Nephron (organoid): ENCODE measurements around the gene RPS27L.

Source experiments
- H3K27ac Mint-ChIP-seq, 3 experiments: 2 replicates each; pipeline ENCODE4 v1.8.0; 2020; ENCODE audit warnings: mixed read lengths in 3 of 3, mild to moderate bottlenecking in 2 of 3, moderate library complexity in 1 of 3
- H3K27me3 Mint-ChIP-seq: 2 replicates; pipeline ENCODE4 v1.8.0; 2021; ENCODE audit warnings: low read depth, mild to moderate bottlenecking, moderate library complexity, mixed read lengths
- H3K36me3 Mint-ChIP-seq: 2 replicates; pipeline ENCODE4 v1.8.0; 2020; ENCODE audit warnings: low read depth, mixed read lengths
- H3K4me1 Mint-ChIP-seq: 2 replicates; pipeline ENCODE4 v1.8.0; 2020; ENCODE audit warnings: mixed read lengths
- H3K4me3 Mint-ChIP-seq, 3 experiments: 2 replicates each; pipeline ENCODE4 v1.8.0; 2020; ENCODE audit warnings: mild to moderate bottlenecking in 3 of 3, mixed read lengths in 3 of 3, moderate library complexity in 2 of 3
- H3K9me3 Mint-ChIP-seq: 2 replicates; pipeline ENCODE4 v1.8.0; 2020; ENCODE audit warnings: mixed read lengths
- TF ChIP-seq, protein P1 (sequence below), 3 experiments: fragments of 200-600 bp; sonication (generic); IDR thresholded peaks; one replicate each; pipeline ENCODE4 v1.5.0; 2021; ENCODE audit warnings: antibody characterized with exemption in 3 of 3; ENCODE audit not compliant: unreplicated experiment in 3 of 3

Gene RPS27L

DNA sequence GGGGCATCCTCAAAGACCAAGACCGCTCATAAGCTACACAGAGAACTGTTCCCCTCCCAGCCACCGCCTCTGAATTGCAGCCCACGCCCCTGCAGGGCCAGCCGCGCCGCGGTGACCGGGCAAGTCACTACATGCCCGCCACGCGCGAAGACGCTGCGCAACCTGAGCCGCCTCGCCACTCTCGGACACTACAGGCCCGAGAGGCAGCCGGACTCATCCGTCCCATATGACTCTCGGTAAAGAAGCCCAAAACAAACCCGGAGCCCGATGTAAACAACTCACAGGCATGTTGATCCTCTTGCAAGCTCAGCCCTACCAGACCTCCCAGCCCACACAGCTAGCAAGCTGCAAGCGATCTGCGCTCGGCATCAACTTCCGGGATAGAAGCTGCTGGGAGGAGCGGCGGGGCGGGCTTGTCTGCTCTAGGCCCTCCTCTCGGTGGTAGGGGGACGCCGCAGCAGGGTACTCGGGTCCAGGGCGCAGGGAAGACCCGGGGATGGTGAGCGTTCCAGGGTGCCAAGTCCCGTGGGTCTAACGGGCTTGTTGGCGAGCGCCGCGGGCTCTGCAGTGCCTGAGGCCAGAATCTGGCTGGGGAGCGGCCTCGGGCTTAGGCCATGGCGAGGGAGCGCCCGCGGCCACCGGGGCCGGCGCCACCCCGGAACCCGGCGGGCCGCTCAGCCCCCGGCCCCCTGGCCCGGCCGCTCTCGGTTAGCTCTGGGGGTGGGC lies at the start of gene RPS27L:
RPS27L (minus strand) TSS at position 360 of the 726 bp plus-strand sequence; CDS start at position 288, 72 bp downstream.
- Mint-ChIP-seq H3K36me3 (peaks cover 19% of the 10 kb centered on the region), H3K27ac (peak within 1 kb of the TSS; percentile 97 to 100 (median 99)), H3K9me3 (no peaks in the 10 kb centered on the region), H3K4me3 (peak within 1 kb of the TSS; percentile 97 to 98 (median 98)), H3K4me1 (peaks cover 5% of the 10 kb centered on the region), H3K27me3 (no peaks in the 10 kb centered on the region)
- TF ChIP-seq, protein P1, sequence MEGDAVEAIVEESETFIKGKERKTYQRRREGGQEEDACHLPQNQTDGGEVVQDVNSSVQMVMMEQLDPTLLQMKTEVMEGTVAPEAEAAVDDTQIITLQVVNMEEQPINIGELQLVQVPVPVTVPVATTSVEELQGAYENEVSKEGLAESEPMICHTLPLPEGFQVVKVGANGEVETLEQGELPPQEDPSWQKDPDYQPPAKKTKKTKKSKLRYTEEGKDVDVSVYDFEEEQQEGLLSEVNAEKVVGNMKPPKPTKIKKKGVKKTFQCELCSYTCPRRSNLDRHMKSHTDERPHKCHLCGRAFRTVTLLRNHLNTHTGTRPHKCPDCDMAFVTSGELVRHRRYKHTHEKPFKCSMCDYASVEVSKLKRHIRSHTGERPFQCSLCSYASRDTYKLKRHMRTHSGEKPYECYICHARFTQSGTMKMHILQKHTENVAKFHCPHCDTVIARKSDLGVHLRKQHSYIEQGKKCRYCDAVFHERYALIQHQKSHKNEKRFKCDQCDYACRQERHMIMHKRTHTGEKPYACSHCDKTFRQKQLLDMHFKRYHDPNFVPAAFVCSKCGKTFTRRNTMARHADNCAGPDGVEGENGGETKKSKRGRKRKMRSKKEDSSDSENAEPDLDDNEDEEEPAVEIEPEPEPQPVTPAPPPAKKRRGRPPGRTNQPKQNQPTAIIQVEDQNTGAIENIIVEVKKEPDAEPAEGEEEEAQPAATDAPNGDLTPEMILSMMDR (IDR thresholded peaks at IDR 0.05; ENCODE audit: unreplicated experiment in 3 of 3): no peak

- peak overlapping the region in 2 of 3 experiments; percentile 18 to 63 for H3K27ac Mint-ChIP-seq
- TF ChIP-seq, protein P1 (IDR thresholded peaks at IDR 0.05; ENCODE audit: unreplicated experiment in 3 of 3): no peak
- no peaks in the 10 kb centered on the region for H3K9me3 Mint-ChIP-seq
- H3K4me3 Mint-ChIP-seq: no peak overlapping the region
- H3K27me3 Mint-ChIP-seq: no peaks in the 10 kb centered on the region
- peaks cover 9% of the 10 kb centered on the region for H3K36me3 Mint-ChIP-seq
- H3K4me1 Mint-ChIP-seq: peaks cover 40% of the 10 kb centered on the region
Measured at GRCh38 chr15:63206079-63206478, 48.8 kb upstream of the RPS27L start.

DNA sequence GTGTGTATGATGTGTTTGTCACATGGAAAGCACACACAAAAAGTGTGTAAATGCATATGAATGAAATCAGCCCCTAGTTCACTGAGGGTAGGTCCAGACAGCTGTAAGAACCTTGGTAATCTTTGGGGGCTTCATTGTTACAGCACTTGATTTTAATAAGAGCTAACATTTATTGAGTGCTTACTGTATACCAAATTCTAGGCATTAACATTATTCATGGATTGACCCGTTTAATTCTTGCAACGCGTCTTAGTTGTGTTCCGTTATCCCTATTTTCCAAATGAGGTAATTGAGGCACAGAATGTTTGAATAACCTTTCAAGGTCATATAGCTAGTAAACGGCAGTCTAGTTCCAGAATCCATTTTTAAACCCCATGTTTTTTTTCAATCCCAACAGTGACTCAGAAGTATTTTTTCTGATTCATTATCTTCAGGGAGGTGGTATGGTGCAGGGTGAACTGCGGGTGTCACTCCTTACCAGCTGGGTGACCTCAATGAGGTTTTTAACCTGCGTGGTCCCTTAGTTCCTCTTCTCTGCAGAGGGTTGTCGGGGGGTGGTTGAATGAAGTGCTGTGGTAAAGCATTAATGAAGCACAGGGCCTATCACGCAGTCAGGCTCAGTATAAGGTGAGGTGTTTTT lies 46.3 kb upstream of the RPS27L start:
- H3K36me3 Mint-ChIP-seq: peaks cover 15% of the 10 kb centered on the region
- no peaks in the 10 kb centered on the region for H3K27me3 Mint-ChIP-seq
- no peak overlapping the region for H3K4me3 Mint-ChIP-seq
- H3K9me3 Mint-ChIP-seq: no peaks in the 10 kb centered on the region
- no peak overlapping the region for H3K27ac Mint-ChIP-seq
- H3K4me1 Mint-ChIP-seq: peaks cover 46% of the 10 kb centered on the region
- TF ChIP-seq, protein P1 (IDR thresholded peaks at IDR 0.05; ENCODE audit: unreplicated experiment in 3 of 3): no peak

DNA sequence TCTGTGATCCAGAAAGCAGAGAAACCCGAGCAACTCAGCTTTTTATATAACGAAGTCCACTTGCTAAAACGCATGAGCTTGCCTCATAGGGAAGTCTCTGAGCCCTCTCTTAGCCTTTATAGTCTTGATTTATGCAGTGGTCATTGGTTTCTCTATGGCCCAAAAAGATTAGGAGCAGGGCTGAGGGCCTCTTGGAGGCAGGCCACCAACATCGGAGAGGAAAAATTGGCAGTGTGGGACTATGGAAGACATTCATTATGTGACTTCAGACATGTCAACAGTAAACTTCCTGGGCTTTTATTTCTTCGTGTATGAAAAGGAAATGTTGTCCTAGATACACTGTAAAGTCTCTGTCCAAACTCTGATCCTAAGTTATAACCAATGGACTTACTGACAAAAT lies 45.6 kb upstream of the RPS27L start:
- Mint-ChIP-seq H3K36me3 (peaks cover 11% of the 10 kb centered on the region), H3K4me1 (peaks cover 50% of the 10 kb centered on the region), H3K9me3 (no peaks in the 10 kb centered on the region), H3K4me3 (no peak overlapping the region), H3K27ac (peak overlapping the region; percentile 45 to 76 (median 46)), H3K27me3 (no peaks in the 10 kb centered on the region)
- TF ChIP-seq, protein P1 (IDR thresholded peaks at IDR 0.05; ENCODE audit: unreplicated experiment in 3 of 3): no peak

GRCh38 chr15:63200464-63201249 lies 43.4 kb upstream of the RPS27L start:
- H3K9me3 Mint-ChIP-seq: no peaks in the 10 kb centered on the region
- TF ChIP-seq, protein P1 (IDR thresholded peaks at IDR 0.05; ENCODE audit: unreplicated experiment in 3 of 3): no peak
- peaks cover 54% of the 10 kb centered on the region for H3K4me1 Mint-ChIP-seq
- peaks cover 9% of the 10 kb centered on the region for H3K36me3 Mint-ChIP-seq
- peak overlapping the region in 1 of 3 experiments; percentile 39 for H3K27ac Mint-ChIP-seq
- H3K4me3 Mint-ChIP-seq: no peak overlapping the region
- no peaks in the 10 kb centered on the region for H3K27me3 Mint-ChIP-seq
